HepG2 (cell line): Measurements from ENCODE around the gene FMNL1. TPM values are rescaled to one million over a fixed set of nuclear protein-coding genes. Genes with fewer than 3 reads are reported as not detected.
"Not testable (repeated sequence)": the region's sequence is repeated elsewhere in the genome, so short reads cannot be mapped to it uniquely, and the experiment has no call there.

Experiments
- ARNTL ChIP-seq: sonication (generic); formaldehyde crosslinking; IDR thresholded peaks from 2 replicates; pipeline ENCODE4 v1.4.0; 2020; ENCODE audit warnings: mild to moderate bottlenecking, missing genetic modification reagents
- ATF3 ChIP-seq: sonication (generic); formaldehyde crosslinking; IDR thresholded peaks from 2 replicates; pipeline ENCODE4 v1.4.0; 2020; ENCODE audit warnings: missing genetic modification reagents
- BRF2 ChIP-seq: sonication (generic); formaldehyde crosslinking; IDR thresholded peaks from 2 replicates; pipeline ENCODE4 v1.8.1; 2022; ENCODE audit warnings: mild to moderate bottlenecking, missing genetic modification reagents
- KMT2A ChIP-seq: sonication (generic); formaldehyde crosslinking; IDR thresholded peaks from 2 replicates; pipeline ENCODE4 v1.4.0; 2020; ENCODE audit warnings: missing genetic modification reagents
- MAZ ChIP-seq, 2 experiments: sonication (generic) in 1 of 2; formaldehyde crosslinking in 1 of 2; IDR thresholded peaks; 2 replicates each; pipeline versions ENCODE4 v1.5.0 to v1.6.1; 2012 to 2020; ENCODE audit warnings: low read depth in 2 of 2, mild to moderate bottlenecking in 2 of 2, borderline replicate concordance in 1 of 2, improper control_type of control experiment in 1 of 2, low read length in 1 of 2, missing genetic modification reagents in 1 of 2, moderate library complexity in 1 of 2
- MYC ChIP-seq: sonication (generic); formaldehyde crosslinking; IDR thresholded peaks from 2 replicates; pipeline ENCODE4 v1.9.0; 2021; ENCODE audit warnings: missing genetic modification reagents, borderline replicate concordance
- PATZ1 ChIP-seq: sonication (generic); formaldehyde crosslinking; IDR thresholded peaks from 2 replicates; pipeline ENCODE4 v1.4.0; 2020; ENCODE audit warnings: missing genetic modification reagents
- PHF21A ChIP-seq: sonication (generic); formaldehyde crosslinking; IDR thresholded peaks from 2 replicates; pipeline ENCODE4 v1.5.0; 2020; ENCODE audit warnings: mild to moderate bottlenecking, missing genetic modification reagents
- PITX1 ChIP-seq: sonication (generic); formaldehyde crosslinking; IDR thresholded peaks from 2 replicates; pipeline ENCODE4 v1.5.1; 2020; ENCODE audit warnings: mild to moderate bottlenecking, missing genetic modification reagents
- TCF7 ChIP-seq: sonication (generic); IDR thresholded peaks from 2 replicates; pipeline ENCODE4 v1.6.1; 2016; ENCODE audit warnings: antibody characterized with exemption, low read depth
- TFDP2 ChIP-seq: sonication (generic); formaldehyde crosslinking; IDR thresholded peaks from 2 replicates; pipeline ENCODE4 v1.4.0; 2020; ENCODE audit warnings: missing genetic modification reagents
- THAP7 ChIP-seq: sonication (generic); formaldehyde crosslinking; IDR thresholded peaks from 2 replicates; pipeline ENCODE4 v1.8.1; 2023; ENCODE audit warnings: mild to moderate bottlenecking, missing genetic modification reagents
- ZBTB21 ChIP-seq: sonication (generic); formaldehyde crosslinking; IDR thresholded peaks from 2 replicates; pipeline ENCODE4 v1.4.0; 2020; ENCODE audit warnings: missing genetic modification reagents
- ZFP41 ChIP-seq: sonication (generic); formaldehyde crosslinking; IDR thresholded peaks from 2 replicates; pipeline ENCODE4 v1.4.0; 2020; ENCODE audit warnings: mild to moderate bottlenecking, missing genetic modification reagents, borderline replicate concordance
- ZNF121 ChIP-seq: sonication (generic); formaldehyde crosslinking; IDR thresholded peaks from 2 replicates; pipeline ENCODE4 v1.5.0; 2020; ENCODE audit warnings: mild to moderate bottlenecking, missing genetic modification reagents
- ZNF143 ChIP-seq: sonication (generic); formaldehyde crosslinking; IDR thresholded peaks from 2 replicates; pipeline ENCODE4 v1.4.0; 2020; ENCODE audit warnings: missing genetic modification reagents
- ZNF543 ChIP-seq: sonication (generic); formaldehyde crosslinking; IDR thresholded peaks from 2 replicates; pipeline ENCODE4 v1.4.0; 2020; ENCODE audit warnings: mild to moderate bottlenecking, missing genetic modification reagents
- ZNF580 ChIP-seq: IDR thresholded peaks from 2 replicates; pipeline ENCODE4 v1.6.1; 2016; ENCODE audit warnings: low read depth, borderline replicate concordance
- ZNF615 ChIP-seq: sonication (generic); formaldehyde crosslinking; IDR thresholded peaks from 2 replicates; pipeline ENCODE4 v1.5.0; 2020; ENCODE audit warnings: mild to moderate bottlenecking, missing genetic modification reagents, borderline replicate concordance
- ZNF652 ChIP-seq: IDR thresholded peaks from 2 replicates; pipeline ENCODE4 v1.6.1; 2016; ENCODE audit warnings: low read depth, borderline replicate concordance
- ZNF761 ChIP-seq: sonication (generic); formaldehyde crosslinking; conservative IDR thresholded peaks from 2 replicates; pipeline ENCODE4 v1.4.0; 2020; ENCODE audit warnings: mild to moderate bottlenecking, missing genetic modification reagents
- ZSCAN21 ChIP-seq: sonication (generic); formaldehyde crosslinking; IDR thresholded peaks from 2 replicates; pipeline ENCODE4 v1.8.0; 2022; ENCODE audit warnings: mild to moderate bottlenecking, missing genetic modification reagents, moderate library complexity, borderline replicate concordance
- polyA plus RNA-seq, 8 experiments: library from polyadenylated mRNA; depleted of rRNA in 3 of 8; stranded (reverse) in 7 of 8; unstranded in 1 of 8; fragments of >200 nt; fragmentation: Illumina TruSeq in 4 of 8; extraction: Trizol in 4 of 8; gene quantifications; 2 replicates each; pipeline versions ENCODE4 v1.2.1 to v1.2.3, GENCODE V29; 2011 to 2016; ENCODE audit warnings: low read depth in 4 of 8, missing spikeins in 1 of 8, mixed read lengths in 1 of 8; ENCODE audit not compliant: insufficient read depth in 1 of 8
- total RNA-seq, 5 experiments: library from RNA; depleted of rRNA; stranded (reverse); fragments of >200 nt; fragmentation: Illumina TruSeq; extraction: Trizol; gene quantifications; 2 replicates each; pipeline ENCODE4 v1.2.3, GENCODE V29; 2016; ENCODE audit warnings: low read depth in 1 of 5

FMNL1 gene
- total and polyA plus RNA-seq, 2 of the 13 experiments (the other 11 are each of a cell fraction or from before 2014, with no cell fraction given) = 0.53 to 0.70 TPM

- TF ChIP-seq ZNF543 (peak; percentile 90), ZNF615 (CRISPR knock-in tag) (peak; percentile 60; the same call in 1 of the 2 replicates), MYC (0 out of 2 replicates have a peak, but pooled peaks have one; percentile 27), ARNTL (CRISPR knock-in tag) (0 out of 2 replicates have a peak, but pooled peaks have one; percentile 53), ZNF580 (CRISPR knock-in tag) (peak; percentile 85), BRF2 (CRISPR knock-in tag) (0 out of 2 replicates have a peak, but pooled peaks have one; percentile 65), PATZ1 (CRISPR knock-in tag) (peak; percentile 85), MAZ (CRISPR knock-in tag; IDR thresholded peaks at IDR 0.05; ENCODE audit: low read depth) (peak; percentile 78; the same call in 1 of the 2 replicates), ZNF652 (CRISPR knock-in tag) (peak; percentile 64; the same call in 1 of the 2 replicates), PHF21A (CRISPR knock-in tag) (peak; percentile 91), ZBTB21 (CRISPR knock-in tag) (peak; percentile 64; the same call in 1 of the 2 replicates), KMT2A (CRISPR knock-in tag) (peak; percentile 70; the same call in 1 of the 2 replicates), ZSCAN21 (0 out of 2 replicates have a peak, but pooled peaks have one; percentile 60), TCF7 (peak; percentile 64), ATF3 (CRISPR knock-in tag) (peak; percentile 88), THAP7 (CRISPR knock-in tag) (0 out of 2 replicates have a peak, but pooled peaks have one; percentile 1), ZFP41 (CRISPR knock-in tag) (0 out of 2 replicates have a peak, but pooled peaks have one; percentile 51), ZNF143 (0 out of 2 replicates have a peak, but pooled peaks have one; percentile 36), ZNF121 (CRISPR knock-in tag) (peak; percentile 26; the same call in 1 of the 2 replicates), PITX1 (CRISPR knock-in tag) (peak; percentile 83; the same call in 1 of the 2 replicates), ZNF761 (CRISPR knock-in tag) (peak; percentile 70; the same call in 1 of the 2 replicates), TFDP2 (CRISPR knock-in tag) (peak; percentile 40; the same call in 1 of the 2 replicates)
- TF ChIP-seq MAZ (IDR thresholded peaks at IDR 0.05; ENCODE audit: borderline replicate concordance, low read depth, low read length) = not testable (repeated sequence)
Observed at GRCh38 chr17:45201880-45202279, 19.8 kb upstream of the FMNL1 start (continued).
